HG03045 (cell line): ENCODE measurements around the gene ALK.

Source experiments
- ATAC-seq: cut with Tn5 transposase; IDR thresholded peaks from one replicate; pipeline ENCODE4 v1.9.1; 2021; ENCODE audit warnings: mild to moderate bottlenecking, moderate library complexity; ENCODE audit not compliant: unreplicated experiment

The ALK gene

DNA sequence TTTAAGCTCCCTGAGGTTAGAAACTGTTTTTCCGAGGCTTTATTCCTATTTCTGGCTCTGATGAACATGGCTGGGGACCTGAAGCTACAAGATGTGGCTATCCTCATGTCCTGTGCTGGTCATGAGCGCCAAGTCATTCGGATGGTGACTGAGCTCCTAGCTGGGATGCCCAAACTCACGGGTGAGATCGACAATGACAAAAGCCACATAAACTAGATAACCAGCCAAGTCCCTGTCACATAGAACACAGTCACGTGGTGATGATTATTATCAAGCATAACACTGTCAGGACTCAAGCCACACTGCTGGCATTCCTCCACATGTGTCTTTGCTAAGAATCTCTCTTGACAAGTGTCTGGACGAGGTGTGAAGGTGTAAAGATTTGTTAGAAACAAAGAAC, 531.2 kb downstream of the ALK start:
- ATAC-seq, result no peak

DNA sequence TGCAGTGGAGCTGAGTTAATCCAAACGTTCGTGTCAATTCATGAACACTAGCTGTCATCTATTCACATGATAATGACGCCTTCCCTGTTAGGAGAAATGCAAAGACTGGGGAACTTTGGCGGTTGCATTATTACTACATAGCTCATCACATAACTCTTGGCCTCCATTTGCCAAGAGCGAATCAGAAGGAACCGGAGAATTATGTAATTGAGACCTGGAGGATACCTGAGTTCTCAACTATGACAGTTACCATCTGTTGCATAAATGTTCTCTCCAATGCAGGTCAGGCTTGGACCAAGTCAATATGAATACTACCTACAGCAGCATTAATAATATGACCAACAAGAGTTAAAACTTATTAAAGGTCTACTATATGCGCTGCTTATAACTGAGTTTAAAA, 531.7 kb downstream of the ALK start:
- ATAC-seq, result no peak

- ATAC-seq, result no peak
Observed at GRCh38 chr2:29388071-29388470, 533.3 kb downstream of the ALK start.

DNA sequence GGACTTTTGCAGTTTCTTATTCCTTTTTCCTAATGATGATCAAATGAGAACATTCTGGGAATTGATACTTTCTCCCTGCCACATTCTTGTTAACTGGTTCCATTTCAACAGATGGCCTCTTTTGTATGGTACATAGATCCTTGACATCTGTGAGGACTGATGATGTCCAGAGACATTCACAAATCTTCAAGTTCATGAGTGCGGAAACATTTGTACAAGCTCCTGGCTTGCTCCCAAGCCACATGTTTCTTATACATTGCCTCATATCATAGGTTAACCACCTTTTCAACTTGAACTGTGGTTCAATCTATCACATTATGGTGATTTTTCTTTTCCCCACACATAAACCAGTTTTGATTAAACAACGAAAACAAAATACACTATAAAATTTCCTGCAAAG, 538.9 kb downstream of the ALK start:
- no peak for ATAC-seq

DNA sequence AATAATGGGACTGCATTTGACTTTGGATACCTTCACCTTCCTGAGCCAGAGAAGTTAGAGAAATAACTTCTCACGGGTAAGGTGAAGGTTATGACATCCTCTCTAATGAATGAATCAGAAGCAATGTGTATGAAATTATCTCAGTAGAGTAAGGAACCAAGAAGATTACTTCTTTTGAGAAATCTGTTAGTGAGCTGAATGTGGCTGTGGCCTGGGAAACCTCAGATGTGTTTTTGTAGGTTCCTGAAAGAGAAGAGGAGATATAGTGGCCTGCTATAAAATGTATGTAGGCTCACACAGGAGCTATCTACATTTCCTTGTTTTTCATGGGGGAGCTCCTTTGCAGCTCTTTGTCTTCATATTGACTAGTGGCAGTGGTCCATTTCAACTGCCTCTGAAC, 543.6 kb downstream of the ALK start:
- no peak for ATAC-seq

DNA sequence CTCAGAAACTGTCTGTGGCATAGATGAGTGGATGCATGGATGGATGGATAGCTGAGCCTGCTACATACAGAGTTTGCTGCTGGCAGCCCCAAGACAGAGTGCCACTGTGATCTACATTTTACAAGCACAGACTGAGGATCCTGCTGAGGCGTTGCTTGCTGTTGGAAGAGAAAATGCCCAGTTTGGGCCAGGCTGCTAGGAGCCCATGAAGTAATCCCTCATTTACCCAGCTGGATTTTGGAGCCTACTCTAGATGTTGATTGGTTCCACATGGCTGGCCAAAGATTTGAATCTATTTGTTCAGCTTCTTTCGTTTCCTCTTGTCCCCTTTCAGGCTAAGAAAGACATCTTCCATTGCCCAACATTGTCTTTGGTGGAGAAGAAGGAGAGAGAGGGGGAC, 544.8 kb downstream of the ALK start:
- ATAC-seq, result no peak

DNA sequence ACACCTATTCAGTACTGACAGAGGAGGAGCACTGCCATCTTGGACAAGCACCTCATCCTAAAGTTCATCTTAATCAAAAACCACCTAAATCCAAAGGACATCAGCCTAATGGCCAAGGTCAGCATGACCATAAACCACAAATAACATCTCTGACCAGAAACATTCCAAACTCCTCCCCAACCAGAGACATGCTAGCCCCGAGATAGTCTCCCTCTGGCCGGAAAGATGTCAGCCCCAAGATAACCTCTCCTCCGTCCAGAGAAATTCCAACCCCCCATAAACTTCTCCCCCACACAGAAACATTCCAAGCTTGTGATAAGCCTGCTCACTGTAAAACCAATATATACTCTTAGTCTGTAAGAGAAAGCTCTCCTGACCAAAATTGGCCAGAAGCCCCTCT, 545.5 kb downstream of the ALK start:
- ATAC-seq, result no peak

- ATAC-seq, result no peak
Observed at GRCh38 chr2:29374823-29375222, 546.6 kb downstream of the ALK start.

DNA sequence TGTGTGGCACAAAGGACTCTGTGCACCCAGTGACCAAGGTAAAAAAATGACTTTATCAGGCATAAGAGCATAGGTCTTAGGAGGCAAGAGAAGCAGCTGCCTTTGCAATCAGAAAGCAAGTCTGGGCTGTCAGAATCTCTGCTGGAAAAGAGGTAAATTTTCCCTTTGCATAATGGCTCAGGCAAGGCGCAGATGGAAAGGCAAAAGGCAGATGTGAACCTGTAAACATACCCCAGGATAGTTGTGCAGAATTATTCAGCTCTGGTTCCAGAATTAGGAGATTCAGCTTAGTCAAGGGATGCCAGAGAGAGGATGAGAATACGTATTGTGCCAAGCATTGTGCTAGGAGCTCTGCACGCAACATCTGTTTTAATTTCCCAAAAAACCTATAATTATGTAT, 547.5 kb downstream of the ALK start:
- no peak for ATAC-seq

DNA sequence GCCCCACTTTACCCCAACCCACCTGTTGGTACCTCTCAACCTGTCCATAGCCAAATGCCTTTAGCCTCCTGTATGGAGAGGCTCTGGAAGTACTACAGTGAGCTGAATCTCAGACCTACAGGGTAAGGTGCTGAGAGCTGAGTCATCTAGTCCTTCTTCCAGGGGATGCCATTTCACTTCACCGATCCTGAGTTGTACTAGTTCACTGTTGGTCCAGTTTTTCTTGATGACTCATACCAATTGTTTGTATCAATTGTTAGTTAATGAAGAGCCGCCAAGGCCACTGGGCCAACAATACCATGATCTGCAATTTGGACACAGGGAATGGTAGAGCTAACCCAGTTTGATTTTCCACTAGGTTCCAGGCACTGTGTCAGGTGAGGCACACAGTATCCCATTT, 549.2 kb downstream of the ALK start:
- ATAC-seq, result no peak

- ATAC-seq, result no peak
Observed at GRCh38 chr2:29370581-29371125, 550.7 kb downstream of the ALK start.

DNA sequence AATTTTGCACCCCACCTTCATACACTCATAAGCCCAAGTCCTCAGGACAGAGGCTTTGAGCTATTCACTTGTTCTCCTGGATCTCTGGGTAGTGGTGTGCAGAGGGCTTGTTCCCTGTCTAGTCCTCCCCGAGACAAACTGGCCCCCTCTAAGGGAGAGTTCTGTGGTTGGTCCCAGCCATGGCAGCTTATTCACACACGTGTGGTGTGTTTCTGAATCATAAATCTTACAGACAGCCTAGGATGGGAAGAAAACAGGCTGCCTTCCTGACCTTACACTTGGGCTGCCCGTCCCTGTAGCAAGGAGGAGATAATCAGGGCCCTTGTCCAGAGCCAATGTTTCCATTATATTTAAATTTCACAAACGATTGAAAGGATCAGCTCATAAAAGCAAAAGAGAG, 551.2 kb downstream of the ALK start:
- no peak for ATAC-seq

DNA sequence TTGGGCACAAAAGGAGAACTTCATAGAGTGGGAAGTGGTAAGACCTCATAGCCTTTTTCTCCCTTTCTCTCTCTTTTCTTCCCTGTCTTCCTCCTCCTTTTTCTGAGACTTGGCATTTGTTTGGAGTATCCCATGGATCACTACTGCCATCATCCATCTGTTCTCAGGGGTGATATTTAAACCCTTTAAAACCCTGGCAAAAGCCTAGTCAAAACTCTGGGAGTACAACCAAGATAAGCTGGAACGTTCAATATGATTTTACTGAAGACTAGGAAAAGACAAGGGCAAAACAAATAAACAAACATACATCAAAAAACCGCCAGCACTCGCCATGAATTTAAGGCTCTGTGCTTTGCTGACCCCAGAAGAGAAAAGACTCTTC, 552.7 kb downstream of the ALK start:
- ATAC-seq, result no peak

GRCh38 chr2:29367986-29368658, 553.3 kb downstream of the ALK start:
- no peak for ATAC-seq

DNA sequence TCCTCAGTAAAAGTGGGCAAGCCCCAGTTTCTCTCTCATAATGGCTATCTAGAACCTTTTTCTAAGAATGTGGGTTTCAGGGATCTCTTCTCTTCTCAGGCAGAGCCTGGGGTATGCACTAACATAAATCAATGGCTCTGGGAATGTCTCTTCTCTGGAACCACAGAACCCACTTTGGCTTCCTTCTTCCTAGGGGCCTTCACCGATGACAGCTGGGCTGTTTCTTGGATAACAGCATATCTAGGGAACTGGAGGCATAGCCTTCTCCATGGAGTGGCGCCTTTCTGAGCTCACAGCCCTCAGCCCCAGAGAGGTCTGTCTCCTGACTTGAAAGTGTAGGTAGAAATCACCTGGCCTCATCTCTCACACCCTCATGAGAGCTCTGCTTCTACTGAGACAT, 558.3 kb downstream of the ALK start:
- ATAC-seq, result no peak

DNA sequence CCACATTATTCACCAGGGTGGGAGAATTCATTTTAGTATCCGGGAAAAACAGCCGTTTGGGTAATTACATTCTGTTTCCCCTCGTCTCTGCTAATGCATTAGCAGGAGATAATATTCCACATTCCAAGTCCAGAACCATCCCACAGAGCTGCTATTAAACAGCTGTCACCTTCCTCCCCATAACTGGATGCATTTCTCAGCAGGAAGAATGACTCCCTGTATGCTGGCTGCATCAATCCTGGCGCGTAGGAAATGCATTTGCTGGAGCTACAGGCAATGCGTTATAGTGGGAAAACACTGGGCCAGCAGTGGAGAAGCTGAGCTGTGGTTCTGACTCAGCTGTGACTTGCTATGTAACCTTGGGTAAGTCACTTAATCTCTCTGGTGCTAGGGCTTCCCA, 560.2 kb downstream of the ALK start:
- no peak for ATAC-seq

- ATAC-seq, result no peak
Observed at GRCh38 chr2:29360016-29360784, 561.2 kb downstream of the ALK start.

- ATAC-seq, result no peak
Observed at GRCh38 chr2:29353403-29353991, 567.9 kb downstream of the ALK start.

- no peak for ATAC-seq
Observed at GRCh38 chr2:29351916-29352591, 569.3 kb downstream of the ALK start.

GRCh38 chr2:29351248-29351647, 570.1 kb downstream of the ALK start:
- no peak for ATAC-seq

DNA sequence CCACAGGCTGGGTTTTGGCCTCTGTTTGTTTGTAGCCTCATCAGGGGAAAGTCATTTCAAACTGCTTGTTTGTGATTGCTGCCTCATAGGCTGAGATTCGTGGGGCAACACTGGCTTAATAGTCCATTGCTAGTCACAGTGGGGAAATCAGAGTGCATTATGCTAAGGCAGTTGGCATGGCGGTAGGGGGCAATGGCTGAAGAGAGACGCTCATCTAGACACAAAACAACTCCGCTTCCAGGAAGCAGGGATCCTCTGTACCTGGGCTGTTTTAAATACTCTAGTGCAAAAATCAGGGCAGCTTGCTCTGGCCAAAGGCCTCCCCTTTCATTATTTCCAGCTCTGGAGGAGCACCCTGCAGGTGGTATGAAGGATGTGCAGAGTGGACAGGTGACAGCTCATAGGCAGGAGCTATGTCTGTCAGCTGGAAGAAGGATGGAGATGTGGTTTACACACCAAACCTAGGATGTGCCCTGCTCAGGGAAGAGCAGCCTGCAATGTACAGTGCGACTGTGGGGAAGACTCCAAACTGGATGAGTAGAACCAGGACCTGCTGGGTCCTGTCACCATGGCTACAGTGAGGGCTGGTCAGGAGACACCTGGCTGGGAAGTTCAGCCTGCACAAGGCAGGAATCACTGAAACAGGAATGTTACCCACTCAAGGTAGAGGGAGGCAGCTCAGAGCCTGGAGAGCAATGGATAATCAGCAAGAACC, 571.9 kb downstream of the ALK start:
- ATAC-seq, result no peak
